HCT116 (cell line): ENCODE measurements around the gene SPARCL1. TPM values are rescaled to one million over a fixed set of nuclear protein-coding genes. Genes with fewer than 3 reads are reported as not detected.

Experiments
- ATAC-seq: fragments of 200-7000 bp; cut with Tn5 transposase; 2 replicates; pipeline ENCODE4 v1.9.1; 2020; ENCODE audit warnings: mild to moderate bottlenecking, moderate library complexity
- BruUV-seq: library from RNA; stranded (reverse); fragments of 400-500 nt; replicated peaks from 2 replicates; lab custom pipeline; 2021; lab: Mats Ljungman, UMichigan
- CTCF ChIA-PET: fragments of 300-600 bp; sonication (Branson Sonifier 250); formaldehyde crosslinking; loops from one replicate; lab custom pipeline; 2021; ENCODE audit warnings: antibody characterized with exemption; lab: Charles Lee
- POLR2A ChIA-PET: fragments of 300-600, 350-600 bp; sonication (Branson Sonifier 250); formaldehyde crosslinking; loops from one replicate; lab custom pipeline; 2021; ENCODE audit warnings: antibody characterized with exemption; lab: Charles Lee
- RAD21 ChIA-PET, 2 experiments: fragments of 300-600 bp; sonication (Branson Sonifier 250); formaldehyde crosslinking; loops; one replicate each; lab custom pipeline; 2023; ENCODE audit warnings: low total read pairs in 2 of 2; ENCODE audit not compliant: uncharacterized antibody in 2 of 2, unreplicated experiment in 2 of 2, low non-redundant PET in 1 of 2; lab: Charles Lee
- DNase-seq: peaks from one replicate; pipeline ENCODE4 v3.0.0-alpha.2; 2010; ENCODE audit warnings: low read depth, low spot score
- H2AFZ ChIP-seq: fragments of 200-600 bp; shearing (Covaris generic), sonication (generic); 2 replicates; pipeline ENCODE4 v1.6.1; 2017; ENCODE audit warnings: low read depth, mixed run types, mixed read lengths, antibody characterized with exemption, low read length; ENCODE audit not compliant: poor library complexity, severe bottlenecking
- H3K27ac ChIP-seq: 2 replicates; pipeline ENCODE4 v1.5.1; 2012; ENCODE audit warnings: low read depth, low read length
- H3K27me3 ChIP-seq: fragments of 200-600 bp; sonication (generic); 2 replicates; pipeline ENCODE4 v1.6.1; 2016; ENCODE audit warnings: mixed run types, low read length, mixed read lengths; ENCODE audit not compliant: insufficient read depth
- H3K36me3 ChIP-seq, 2 experiments: fragments of 200-500 bp in 1 of 2; fragments of 200-600 bp in 1 of 2; sonication (Bioruptor generic) in 1 of 2; sonication (generic) in 1 of 2; 2 replicates each; pipeline versions ENCODE4 v1.5.1 to v1.6.1; 2014 to 2016; ENCODE audit warnings: low read length in 2 of 2, inconsistent platforms in 1 of 2, mixed read lengths in 1 of 2, mixed run types in 1 of 2; ENCODE audit not compliant: insufficient read depth in 2 of 2, control insufficient read depth in 1 of 2
- H3K4me1 ChIP-seq, 2 experiments: fragments of 200-600 bp in 1 of 2; sonication (generic) in 1 of 2; 2 replicates each; pipeline versions ENCODE4 v1.5.1 to v1.6.1; 2012 to 2017; ENCODE audit warnings: low read length in 2 of 2, inconsistent platforms in 1 of 2, mild to moderate bottlenecking in 1 of 2, mixed read lengths in 1 of 2, mixed run types in 1 of 2, moderate library complexity in 1 of 2; ENCODE audit not compliant: insufficient read depth in 2 of 2, control insufficient read depth in 1 of 2
- H3K4me2 ChIP-seq: fragments of 200-600 bp; sonication (generic); 2 replicates; pipeline ENCODE4 v1.6.1; 2017; ENCODE audit warnings: mixed run types, low read length, mixed read lengths
- H3K4me3 ChIP-seq, 2 experiments: fragments of 200-600 bp in 1 of 2; sonication (generic) in 1 of 2; replicated peaks in 1 of 2; 2 replicates each; pipeline ENCODE4 v1.5.1; 2011 to 2016; ENCODE audit warnings: low read length in 2 of 2, control low read depth in 1 of 2, low read depth in 1 of 2, mild to moderate bottlenecking in 1 of 2, mixed read lengths in 1 of 2, mixed run types in 1 of 2
- H3K79me2 ChIP-seq: fragments of 200-600 bp; sonication (generic); 2 replicates; pipeline ENCODE4 v1.6.1; 2017; ENCODE audit warnings: mild to moderate bottlenecking, mixed run types, low read length, moderate library complexity, mixed read lengths; ENCODE audit not compliant: insufficient read depth
- H3K9ac ChIP-seq: fragments of 200-600 bp; sonication (generic); 2 replicates; pipeline ENCODE4 v1.6.1; 2016; ENCODE audit warnings: low read length, mixed read lengths
- H3K9me2 ChIP-seq: fragments of 200-600 bp; sonication (generic), shearing (Covaris generic); 2 replicates; pipeline ENCODE4 v1.6.1; 2017; ENCODE audit warnings: mixed run types, mild to moderate bottlenecking, moderate library complexity; ENCODE audit not compliant: insufficient read depth
- H3K9me3 ChIP-seq, 2 experiments: fragments of 200-500 bp in 1 of 2; fragments of 200-600 bp in 1 of 2; sonication (Bioruptor generic) in 1 of 2; sonication (generic) in 1 of 2; 2 replicates each; pipeline ENCODE4 v1.6.1; 2014 to 2017; ENCODE audit warnings: low read length in 2 of 2, mixed read lengths in 2 of 2, inconsistent platforms in 1 of 2, low read depth in 1 of 2, mild to moderate bottlenecking in 1 of 2, mixed run types in 1 of 2, moderate library complexity in 1 of 2; ENCODE audit not compliant: control insufficient read depth in 1 of 2, insufficient read depth in 1 of 2
- H4K20me1 ChIP-seq: fragments of 200-600 bp; sonication (generic), shearing (Covaris generic); 2 replicates; pipeline ENCODE4 v1.6.1; 2017; ENCODE audit warnings: mixed run types, mild to moderate bottlenecking, moderate library complexity; ENCODE audit not compliant: insufficient read depth
- POLR2AphosphoS5 ChIP-seq: IDR thresholded peaks from 2 replicates; pipeline ENCODE4 v1.6.1; 2011; ENCODE audit warnings: mild to moderate bottlenecking, low read depth, low read length, moderate library complexity
- intact Hi-C: fragments of 100-400 bp; cut with micrococcal nuclease; formaldehyde crosslinking; loops from 2 replicates; pipeline ENCODE4 v1.10.0; 2022
- total RNA-seq: library from RNA; stranded (reverse); gene quantifications from one replicate; pipeline ENCODE4 v1.2.1, GENCODE V29; 2021; ENCODE audit not compliant: unreplicated experiment
- TF ChIP-seq, protein P1 (sequence below): IDR thresholded peaks from 2 replicates; pipeline ENCODE4 v1.6.1; 2012
- TF ChIP-seq, protein P2 (sequence below), 3 experiments: fragments of 200-600 bp in 1 of 3; sonication (generic) in 1 of 3; IDR thresholded peaks in 2 of 3; conservative IDR thresholded peaks in 1 of 3; 2 replicates each; pipeline ENCODE4 v1.5.1; 2012 to 2017; ENCODE audit warnings: low read depth in 2 of 3, low read length in 2 of 3, antibody characterized with exemption in 1 of 3, borderline replicate concordance in 1 of 3, control low read depth in 1 of 3, mild to moderate bottlenecking in 1 of 3, mixed read lengths in 1 of 3, mixed run types in 1 of 3, moderate library complexity in 1 of 3; ENCODE audit not compliant: insufficient read depth in 1 of 3

The SPARCL1 gene
- total RNA-seq, 1 experiment from 2014 or later = 0.96 TPM

GRCh38 chr4:87531621-87532020 is 2.4 kb upstream of the SPARCL1 start:
- H2AFZ ChIP-seq = no peak overlapping the region
- no peak overlapping the region for H3K4me3 ChIP-seq
- no peaks in the 10 kb centered on the region for H3K27me3 ChIP-seq
- no peak overlapping the region for H3K4me2 ChIP-seq
- CTCF ChIA-PET = no interaction called here
- H3K79me2 ChIP-seq = no peaks in the 10 kb centered on the region
- no peak overlapping the region for H3K9ac ChIP-seq
- ATAC-seq (no peak), DNase-seq (no peak)
- H3K9me2 ChIP-seq = no peaks in the 10 kb centered on the region
- intact Hi-C loops = no loop called here
- TF ChIP-seq, protein P1, sequence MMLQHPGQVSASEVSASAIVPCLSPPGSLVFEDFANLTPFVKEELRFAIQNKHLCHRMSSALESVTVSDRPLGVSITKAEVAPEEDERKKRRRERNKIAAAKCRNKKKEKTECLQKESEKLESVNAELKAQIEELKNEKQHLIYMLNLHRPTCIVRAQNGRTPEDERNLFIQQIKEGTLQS = no peak
- TF ChIP-seq, protein P2, sequence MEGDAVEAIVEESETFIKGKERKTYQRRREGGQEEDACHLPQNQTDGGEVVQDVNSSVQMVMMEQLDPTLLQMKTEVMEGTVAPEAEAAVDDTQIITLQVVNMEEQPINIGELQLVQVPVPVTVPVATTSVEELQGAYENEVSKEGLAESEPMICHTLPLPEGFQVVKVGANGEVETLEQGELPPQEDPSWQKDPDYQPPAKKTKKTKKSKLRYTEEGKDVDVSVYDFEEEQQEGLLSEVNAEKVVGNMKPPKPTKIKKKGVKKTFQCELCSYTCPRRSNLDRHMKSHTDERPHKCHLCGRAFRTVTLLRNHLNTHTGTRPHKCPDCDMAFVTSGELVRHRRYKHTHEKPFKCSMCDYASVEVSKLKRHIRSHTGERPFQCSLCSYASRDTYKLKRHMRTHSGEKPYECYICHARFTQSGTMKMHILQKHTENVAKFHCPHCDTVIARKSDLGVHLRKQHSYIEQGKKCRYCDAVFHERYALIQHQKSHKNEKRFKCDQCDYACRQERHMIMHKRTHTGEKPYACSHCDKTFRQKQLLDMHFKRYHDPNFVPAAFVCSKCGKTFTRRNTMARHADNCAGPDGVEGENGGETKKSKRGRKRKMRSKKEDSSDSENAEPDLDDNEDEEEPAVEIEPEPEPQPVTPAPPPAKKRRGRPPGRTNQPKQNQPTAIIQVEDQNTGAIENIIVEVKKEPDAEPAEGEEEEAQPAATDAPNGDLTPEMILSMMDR (IDR thresholded peaks at IDR 0.05 in 2 of 3, conservative IDR thresholded peaks at IDR 0.05 in 1 of 3; ENCODE audit: borderline replicate concordance in 1 of 3, insufficient read depth in 1 of 3, low read depth in 2 of 3, low read length in 2 of 3) = no peak
- TF ChIP-seq, all 23 proteins: peak for 0
- Histone ChIP-seq H3K27ac (no peak overlapping the region), H3K4me1 (peaks cover 0 to 9% of the 10 kb centered on the region in 2 experiments; a peak in 1 of 4 replicates), H3K36me3 (no peaks in the 10 kb centered on the region), H4K20me1 (no peaks in the 10 kb centered on the region), H3K9me3 (no peaks in the 10 kb centered on the region)
- ChIA-PET POLR2A (no interaction called here), RAD21 (no interaction called here)
- no TSS peak for BruUV-seq

- H3K27me3 ChIP-seq = no peaks in the 10 kb centered on the region
- no peak for DNase-seq
- ChIA-PET POLR2A (no interaction called here), RAD21 (no interaction called here), CTCF (no interaction called here)
- no peaks in the 10 kb centered on the region for H3K9me2 ChIP-seq
- H3K4me1 ChIP-seq = peaks cover 0 to 9% of the 10 kb centered on the region in 2 experiments; a peak in 1 of 4 replicates
- no peaks in the 10 kb centered on the region for H4K20me1 ChIP-seq
- no peak for TF ChIP-seq POLR2AphosphoS5
- H2AFZ ChIP-seq = no peak overlapping the region
- BruUV-seq = no TSS peak
- no peak overlapping the region for H3K4me3 ChIP-seq
- no peak overlapping the region for H3K4me2 ChIP-seq
- ATAC-seq = no peak
- H3K9me3 ChIP-seq = no peaks in the 10 kb centered on the region
- no peak overlapping the region for H3K27ac ChIP-seq
- H3K9ac ChIP-seq = no peak overlapping the region
- H3K79me2 ChIP-seq = no peaks in the 10 kb centered on the region
- intact Hi-C loops = no loop called here
- no peaks in the 10 kb centered on the region for H3K36me3 ChIP-seq
Measured at GRCh38 chr4:87530868-87531267, 1.7 kb upstream of the SPARCL1 start.
